Measurements from ENCODE around the gene DOK1.
A peak's percentile ranks its signal among the peaks of the same experiment; 100 is the strongest.

Gene DOK1

DNA sequence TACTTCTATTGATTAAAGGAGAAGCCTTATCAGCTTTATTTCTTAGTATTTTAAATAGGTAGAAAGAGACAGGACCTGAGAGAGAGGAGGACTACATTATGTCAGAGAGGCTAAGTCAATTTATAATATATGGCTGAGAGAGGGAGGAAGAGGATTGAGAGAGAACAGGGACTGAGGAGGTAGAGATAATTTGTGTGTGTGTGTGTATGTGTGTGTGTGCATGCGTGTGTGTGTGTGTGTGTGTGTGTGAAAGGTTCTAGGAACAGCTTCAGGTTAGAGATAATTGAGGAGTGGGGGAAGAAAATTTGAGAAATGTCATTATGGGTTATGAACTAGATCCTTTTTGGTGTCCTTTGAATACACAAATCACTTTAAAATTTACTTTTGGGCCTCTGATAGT is 15.2 kb downstream of the DOK1 start:
- peaks cover 32% of the 10 kb centered on the region for H3K4me1 Mint-ChIP-seq
- peaks cover 3% of the 10 kb centered on the region for H3K9me3 Mint-ChIP-seq
- no peak overlapping the region for H3K4me3 Mint-ChIP-seq

DNA sequence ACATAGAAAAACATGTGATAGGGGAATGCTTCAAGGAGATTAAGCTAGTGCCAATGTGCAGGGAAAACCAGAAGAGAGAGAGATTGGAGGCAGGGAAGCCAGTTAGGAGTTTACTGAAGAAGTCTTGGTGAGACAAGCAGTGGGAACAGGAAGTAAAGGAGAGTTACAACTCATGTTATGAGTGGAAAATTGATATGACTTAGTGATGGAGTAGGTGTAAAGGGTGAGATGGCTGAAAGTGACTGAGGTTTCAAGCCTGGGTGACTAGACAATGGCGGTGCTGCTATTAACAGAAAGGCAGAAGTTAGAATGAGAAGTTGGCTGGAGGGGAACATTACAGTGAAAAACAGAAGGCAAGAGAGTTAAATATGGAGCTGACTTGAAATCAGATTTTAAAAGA is 16.5 kb downstream of the DOK1 start:
- DNase-seq (ENCODE audit: low spot score in 2 of 2) (no peak), ATAC-seq (peak; percentile 97)
- Mint-ChIP-seq H3K9me3 (peaks cover 3% of the 10 kb centered on the region), H3K36me3 (no peaks in the 10 kb centered on the region), H3K4me1 (peaks cover 30% of the 10 kb centered on the region), H3K4me3 (no peak overlapping the region), H3K27ac (no peak overlapping the region)

More for the DNA sequence above, 15.2 kb downstream of the DOK1 start:
- DNase-seq (ENCODE audit: low spot score in 2 of 2) = no peak
- no peak for ATAC-seq
- H3K36me3 Mint-ChIP-seq = no peaks in the 10 kb centered on the region
- no peak overlapping the region for H3K27ac Mint-ChIP-seq

DNA sequence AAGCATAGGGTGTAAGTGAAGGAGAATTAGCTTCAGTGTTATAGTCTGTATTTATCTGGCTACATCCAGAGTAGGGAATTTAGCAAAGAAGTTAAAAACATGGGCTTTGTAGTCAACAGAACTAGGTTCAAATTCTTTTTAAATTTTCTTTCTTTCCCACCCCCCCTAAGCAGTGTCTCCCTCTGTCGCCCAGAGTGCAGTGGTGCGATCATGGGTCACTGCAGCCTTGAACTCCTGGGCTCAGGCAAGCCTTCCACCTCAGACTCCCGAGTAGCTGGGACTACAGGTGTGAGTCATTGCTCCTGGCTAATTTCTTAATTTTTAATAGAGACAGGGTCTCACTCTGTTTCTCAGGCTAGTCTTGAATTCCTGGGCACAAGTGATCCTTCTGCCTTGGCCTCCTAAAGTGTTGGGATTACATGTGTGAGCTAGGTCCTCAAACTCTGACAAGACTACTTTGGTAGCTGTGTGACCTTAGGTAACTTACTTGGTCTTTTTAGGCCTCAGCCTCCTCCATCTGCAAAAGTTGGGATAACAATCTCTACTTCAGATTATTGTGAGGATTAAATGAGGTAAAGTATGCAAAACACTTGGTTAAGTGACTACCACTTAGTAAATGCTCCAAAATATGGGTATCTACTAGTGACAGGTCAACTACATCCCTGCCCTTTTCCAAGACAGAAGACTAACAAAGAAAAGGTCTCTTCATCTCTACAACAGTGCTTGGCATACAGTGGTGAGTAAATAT is 17.8 kb downstream of the DOK1 start:
- H3K27ac Mint-ChIP-seq = no peak overlapping the region
- H3K9me3 Mint-ChIP-seq = peaks cover 3% of the 10 kb centered on the region
- no peak overlapping the region for H3K4me3 Mint-ChIP-seq

DNA sequence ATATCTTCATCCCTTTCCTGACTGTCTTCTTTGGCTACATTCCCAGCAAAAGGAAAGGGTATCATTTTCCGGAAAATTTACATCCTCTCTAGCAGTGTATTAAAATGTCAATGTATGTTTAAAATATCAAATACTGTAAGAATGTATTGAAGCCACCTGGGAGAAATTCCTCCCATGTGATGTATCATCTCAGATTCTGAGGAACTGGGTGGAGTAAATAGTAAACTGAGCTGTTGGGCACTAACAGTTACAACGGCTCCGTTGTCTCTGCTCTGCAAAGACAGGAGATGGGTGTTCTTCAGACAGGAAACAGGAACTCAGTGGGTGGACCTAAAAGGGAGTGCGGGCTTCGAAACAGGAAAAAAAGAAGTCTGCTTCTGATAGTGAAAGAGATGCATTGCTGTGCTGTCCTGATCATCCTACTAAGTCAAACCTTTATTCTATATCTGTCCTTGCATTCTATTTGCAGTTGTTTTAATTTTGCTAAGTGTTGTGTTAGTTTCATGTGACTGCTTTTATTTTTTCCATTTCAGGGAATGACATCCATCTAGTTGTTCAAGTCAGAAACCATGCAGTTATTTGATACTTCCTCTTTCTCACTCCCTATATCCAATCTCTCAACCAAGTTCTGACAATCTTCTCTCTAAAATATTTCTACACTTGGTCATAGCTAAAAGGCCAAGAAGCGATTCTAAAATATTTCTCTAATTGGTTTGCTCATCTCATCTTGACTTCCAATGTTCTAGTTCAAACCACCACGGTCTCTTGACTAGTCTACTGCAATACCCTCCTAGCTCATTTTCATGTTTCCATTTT is 19.4 kb downstream of the DOK1 start:
- ATAC-seq = peak; percentile 42
- H3K36me3 Mint-ChIP-seq = no peaks in the 10 kb centered on the region
- H3K9me3 Mint-ChIP-seq = peaks cover 3% of the 10 kb centered on the region
- peak overlapping the region; percentile 29 for H3K4me3 Mint-ChIP-seq
- DNase-seq (ENCODE audit: low spot score in 2 of 2) = no peak
- H3K27ac Mint-ChIP-seq = peak overlapping the region; percentile 62
- H3K4me1 Mint-ChIP-seq = peaks cover 20% of the 10 kb centered on the region

More for the DNA sequence above, 17.8 kb downstream of the DOK1 start:
- no peak for ATAC-seq
- no peak for DNase-seq (ENCODE audit: low spot score in 2 of 2)
- no peaks in the 10 kb centered on the region for H3K36me3 Mint-ChIP-seq
- peaks cover 23% of the 10 kb centered on the region for H3K4me1 Mint-ChIP-seq

- H3K36me3 Mint-ChIP-seq = no peaks in the 10 kb centered on the region
- H3K9me3 Mint-ChIP-seq = peaks cover 3% of the 10 kb centered on the region
- H3K27ac Mint-ChIP-seq = no peak overlapping the region
- ATAC-seq = no peak
- peaks cover 20% of the 10 kb centered on the region for H3K4me1 Mint-ChIP-seq
- DNase-seq (ENCODE audit: low spot score in 2 of 2) = no peak
- no peak overlapping the region for H3K4me3 Mint-ChIP-seq
Measured at GRCh38 chr2:74575320-74575719, 20.8 kb downstream of the DOK1 start.

DNA sequence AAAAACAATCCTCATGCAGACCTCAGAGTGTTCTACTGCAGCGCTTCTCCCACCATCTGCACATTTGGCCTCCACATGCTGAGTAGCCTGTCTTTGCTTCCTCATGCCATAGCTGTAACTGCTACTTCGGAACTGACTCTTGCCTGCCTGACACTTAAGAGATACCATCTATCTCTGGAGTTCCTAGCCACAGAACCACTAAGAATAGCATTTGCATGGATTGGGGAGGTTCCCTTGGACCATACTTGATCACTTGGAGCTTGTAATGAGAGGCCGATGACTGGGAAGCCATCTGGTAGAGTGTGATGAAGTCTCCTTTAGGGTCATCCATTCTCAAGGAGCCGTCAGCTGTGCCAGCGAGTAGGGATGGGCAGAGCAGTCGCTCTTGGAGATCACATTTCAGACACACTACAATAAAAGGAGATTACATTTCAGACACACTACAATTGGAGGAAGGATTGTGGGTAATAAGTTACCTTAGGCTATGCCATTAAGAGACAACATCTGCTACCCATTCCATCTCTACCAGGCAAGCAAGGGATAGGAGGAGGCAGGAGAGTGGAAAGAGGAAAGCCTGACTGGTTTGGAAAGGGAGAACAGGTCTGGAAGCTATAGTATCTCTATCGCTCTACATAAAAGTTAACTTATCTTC is 21.8 kb downstream of the DOK1 start:
- Mint-ChIP-seq H3K4me1 (peaks cover 20% of the 10 kb centered on the region), H3K36me3 (no peaks in the 10 kb centered on the region), H3K4me3 (no peak overlapping the region), H3K9me3 (peaks cover 3% of the 10 kb centered on the region), H3K27ac (peak overlapping the region; percentile 13)
- no peak for ATAC-seq
- DNase-seq (ENCODE audit: low spot score in 2 of 2) = no peak

DNA sequence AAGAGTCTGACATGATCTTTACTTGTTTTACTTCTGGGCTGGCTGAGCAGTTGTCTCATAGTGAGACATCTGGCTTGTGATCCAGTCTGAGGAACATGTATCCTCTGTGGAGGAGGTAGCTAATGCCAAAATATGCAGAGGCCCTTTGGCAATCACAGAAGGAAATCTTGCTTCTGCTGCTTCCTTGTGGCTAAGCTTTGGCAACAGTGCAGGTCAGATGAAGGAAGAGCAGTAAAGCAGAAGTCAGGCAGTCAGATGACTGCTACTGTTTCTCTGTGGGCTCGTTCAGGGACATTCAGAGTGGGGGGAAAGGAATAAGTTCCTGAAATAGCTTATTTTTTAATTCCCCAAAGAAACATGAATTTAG is 22.3 kb downstream of the DOK1 start:
- no peak for ATAC-seq
- H3K36me3 Mint-ChIP-seq = no peaks in the 10 kb centered on the region
- H3K27ac Mint-ChIP-seq = peak overlapping the region; percentile 13
- H3K4me1 Mint-ChIP-seq = peaks cover 20% of the 10 kb centered on the region
- H3K9me3 Mint-ChIP-seq = peaks cover 3% of the 10 kb centered on the region
- no peak overlapping the region for H3K4me3 Mint-ChIP-seq
- DNase-seq (ENCODE audit: low spot score in 2 of 2) = no peak

DNA sequence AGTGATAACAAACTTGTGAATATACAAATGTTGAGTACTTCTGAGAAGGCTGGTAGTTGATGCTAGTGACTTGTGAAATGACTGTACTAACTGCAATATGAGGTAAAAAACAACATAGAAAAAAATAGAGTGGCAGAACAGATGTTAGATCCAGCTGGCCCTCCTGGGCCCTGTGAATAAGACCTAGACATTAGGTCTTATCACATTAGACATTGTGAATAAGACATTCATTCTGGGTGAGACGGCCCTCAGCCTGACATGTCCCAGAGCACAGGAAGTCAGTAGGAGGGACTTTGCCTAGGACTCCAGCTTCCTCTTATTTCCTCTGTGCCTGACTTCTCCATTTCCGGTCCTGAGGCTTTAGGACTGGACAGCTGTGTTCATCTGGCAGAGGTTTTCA is 22.9 kb downstream of the DOK1 start:
- H3K4me3 Mint-ChIP-seq = no peak overlapping the region
- no peak overlapping the region for H3K27ac Mint-ChIP-seq
- H3K4me1 Mint-ChIP-seq = peaks cover 20% of the 10 kb centered on the region
- no peaks in the 10 kb centered on the region for H3K36me3 Mint-ChIP-seq
- H3K9me3 Mint-ChIP-seq = peaks cover 3% of the 10 kb centered on the region
- ATAC-seq = peak; percentile 82
- no peak for DNase-seq (ENCODE audit: low spot score in 2 of 2)

DNA sequence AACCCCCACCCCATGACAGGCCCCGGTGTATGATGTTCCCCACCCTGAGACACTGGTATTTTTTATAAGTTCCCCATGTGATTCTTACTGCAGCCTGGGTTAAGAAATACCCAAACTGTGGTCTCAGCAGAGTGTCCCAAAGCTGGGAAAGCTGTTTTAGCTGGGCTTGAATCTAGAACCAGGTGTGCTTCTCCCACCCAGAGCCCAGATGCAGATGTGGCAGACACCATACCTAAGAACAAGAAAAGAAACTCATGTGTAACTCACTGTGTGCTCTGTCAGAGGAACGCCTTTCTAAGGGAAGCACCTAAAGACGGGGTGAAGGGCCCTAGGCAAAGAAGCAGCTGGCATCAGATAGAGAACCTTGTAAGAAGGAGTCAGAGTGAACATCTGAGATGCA is 23.9 kb downstream of the DOK1 start:
- Mint-ChIP-seq H3K4me3 (no peak overlapping the region), H3K36me3 (no peaks in the 10 kb centered on the region), H3K9me3 (peaks cover 3% of the 10 kb centered on the region), H3K4me1 (peaks cover 20% of the 10 kb centered on the region), H3K27ac (no peak overlapping the region)
- DNase-seq (ENCODE audit: low spot score in 2 of 2) (no peak), ATAC-seq (peak; percentile 44)

DNA sequence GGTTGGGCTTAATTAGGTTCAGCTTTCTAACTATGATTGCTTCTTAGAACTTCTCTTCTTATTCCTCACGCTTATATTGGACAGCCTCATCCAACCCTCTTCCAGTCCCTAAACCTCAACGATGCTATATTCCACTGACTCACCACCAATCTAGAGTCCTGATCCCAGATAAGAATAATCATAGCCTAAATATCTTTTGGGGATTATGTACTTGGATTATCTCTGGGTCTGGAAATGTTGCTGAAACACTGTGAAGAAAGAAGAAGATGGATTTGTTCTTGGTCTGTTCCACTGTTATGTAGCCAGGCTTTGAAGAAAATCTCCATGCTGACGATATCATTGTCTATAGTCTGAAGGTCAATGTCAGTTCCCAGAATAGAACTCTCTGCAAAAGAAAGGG is 26.9 kb downstream of the DOK1 start:
- H3K4me3 Mint-ChIP-seq = no peak overlapping the region
- no peak for DNase-seq (ENCODE audit: low spot score in 2 of 2)
- no peak overlapping the region for H3K27ac Mint-ChIP-seq
- no peaks in the 10 kb centered on the region for H3K9me3 Mint-ChIP-seq
- no peaks in the 10 kb centered on the region for H3K36me3 Mint-ChIP-seq
- peaks cover 24% of the 10 kb centered on the region for H3K4me1 Mint-ChIP-seq
- ATAC-seq = no peak

DNA sequence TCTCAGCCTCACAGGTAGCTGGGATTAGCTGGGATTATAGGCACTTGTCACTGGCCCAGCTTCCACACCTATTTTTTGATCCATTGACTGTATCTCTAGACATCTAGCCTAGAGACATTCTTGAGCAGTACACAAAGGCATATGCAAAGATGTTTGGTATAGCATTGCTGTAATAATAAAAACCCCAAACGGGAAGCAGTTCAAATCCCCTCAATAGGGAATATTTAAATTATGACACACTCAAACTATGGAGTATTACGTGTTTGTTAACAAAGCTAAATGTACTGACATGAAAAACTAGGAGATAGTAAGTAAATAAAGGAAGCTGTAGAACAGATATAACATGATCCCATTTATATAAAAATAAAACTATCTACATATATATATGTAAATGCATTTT is 27.7 kb downstream of the DOK1 start:
- ATAC-seq (no peak), DNase-seq (ENCODE audit: low spot score in 2 of 2) (no peak)
- no peak overlapping the region for H3K4me3 Mint-ChIP-seq
- no peak overlapping the region for H3K27ac Mint-ChIP-seq
- H3K36me3 Mint-ChIP-seq = no peaks in the 10 kb centered on the region
- peaks cover 24% of the 10 kb centered on the region for H3K4me1 Mint-ChIP-seq
- no peaks in the 10 kb centered on the region for H3K9me3 Mint-ChIP-seq

DNA sequence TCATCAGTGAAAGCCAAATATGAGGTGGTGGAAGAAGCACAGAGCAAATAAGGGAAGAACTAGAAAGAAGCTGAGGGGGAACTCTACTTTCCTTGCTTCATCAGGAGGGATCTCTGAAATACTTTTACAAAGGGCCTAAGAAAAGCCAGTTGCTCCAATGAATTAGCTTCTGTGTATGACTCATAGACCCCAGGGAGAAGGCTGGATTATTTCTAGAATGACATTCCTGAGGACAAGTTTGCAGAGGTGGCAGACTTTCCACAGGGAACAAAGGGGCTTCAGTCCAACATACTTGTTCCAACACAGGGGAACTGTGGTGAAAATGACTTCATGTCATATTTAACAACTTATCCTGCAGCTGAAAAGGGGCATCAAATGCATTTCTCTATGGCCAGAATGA is 29.0 kb downstream of the DOK1 start:
- Mint-ChIP-seq H3K4me1 (peaks cover 18% of the 10 kb centered on the region), H3K27ac (no peak overlapping the region), H3K4me3 (no peak overlapping the region), H3K36me3 (no peaks in the 10 kb centered on the region), H3K9me3 (no peaks in the 10 kb centered on the region)
- DNase-seq (ENCODE audit: low spot score in 2 of 2) (no peak), ATAC-seq (no peak)

- no peaks in the 10 kb centered on the region for H3K9me3 Mint-ChIP-seq
- H3K36me3 Mint-ChIP-seq = no peaks in the 10 kb centered on the region
- H3K4me3 Mint-ChIP-seq = peak overlapping the region; percentile 41
- ATAC-seq (peak; percentile 86), DNase-seq (ENCODE audit: low spot score in 2 of 2) (peak in 1 of 2 donors; percentile 63)
- peaks cover 18% of the 10 kb centered on the region for H3K4me1 Mint-ChIP-seq
- no peak overlapping the region for H3K27ac Mint-ChIP-seq
Measured at GRCh38 chr2:74584088-74584645, 29.6 kb downstream of the DOK1 start.

GRCh38 chr2:74585406-74586185 is 31.1 kb downstream of the DOK1 start:
- Mint-ChIP-seq H3K9me3 (no peaks in the 10 kb centered on the region), H3K27ac (no peak overlapping the region), H3K4me1 (peaks cover 18% of the 10 kb centered on the region), H3K36me3 (no peaks in the 10 kb centered on the region), H3K4me3 (peak overlapping the region; percentile 1)
- DNase-seq (ENCODE audit: low spot score in 2 of 2) = no peak
- ATAC-seq = peak; percentile 45

Measured in stimulated activated effector memory CD8-positive, alpha-beta T cell treated with anti-CD3 and anti-CD28 coated beads, Interleukin-12 subunit alpha, Interleukin-12 subunit beta, amount 100 ng/mL, for 72 hours (primary cell).